SU-DHL-6 (cell line): ENCODE data around the gene ACAP2.

Experiments
- EZH2phosphoT487 ChIP-seq: fragments of 200-600 bp; sonication (generic), shearing (Covaris generic); conservative IDR thresholded peaks from 2 replicates; pipeline ENCODE4 v1.6.1; 2018; ENCODE audit warnings: mild to moderate bottlenecking, antibody characterized with exemption, low read length, moderate library complexity, mixed read lengths
- TF ChIP-seq, protein P1 (sequence below): fragments of 200-600 bp; sonication (generic); IDR thresholded peaks from one replicate; pipeline ENCODE4 v1.5.1; 2017; ENCODE audit warnings: antibody characterized with exemption, mild to moderate bottlenecking, low read length, moderate library complexity; ENCODE audit not compliant: insufficient read depth, poor library complexity, severe bottlenecking

DNA sequence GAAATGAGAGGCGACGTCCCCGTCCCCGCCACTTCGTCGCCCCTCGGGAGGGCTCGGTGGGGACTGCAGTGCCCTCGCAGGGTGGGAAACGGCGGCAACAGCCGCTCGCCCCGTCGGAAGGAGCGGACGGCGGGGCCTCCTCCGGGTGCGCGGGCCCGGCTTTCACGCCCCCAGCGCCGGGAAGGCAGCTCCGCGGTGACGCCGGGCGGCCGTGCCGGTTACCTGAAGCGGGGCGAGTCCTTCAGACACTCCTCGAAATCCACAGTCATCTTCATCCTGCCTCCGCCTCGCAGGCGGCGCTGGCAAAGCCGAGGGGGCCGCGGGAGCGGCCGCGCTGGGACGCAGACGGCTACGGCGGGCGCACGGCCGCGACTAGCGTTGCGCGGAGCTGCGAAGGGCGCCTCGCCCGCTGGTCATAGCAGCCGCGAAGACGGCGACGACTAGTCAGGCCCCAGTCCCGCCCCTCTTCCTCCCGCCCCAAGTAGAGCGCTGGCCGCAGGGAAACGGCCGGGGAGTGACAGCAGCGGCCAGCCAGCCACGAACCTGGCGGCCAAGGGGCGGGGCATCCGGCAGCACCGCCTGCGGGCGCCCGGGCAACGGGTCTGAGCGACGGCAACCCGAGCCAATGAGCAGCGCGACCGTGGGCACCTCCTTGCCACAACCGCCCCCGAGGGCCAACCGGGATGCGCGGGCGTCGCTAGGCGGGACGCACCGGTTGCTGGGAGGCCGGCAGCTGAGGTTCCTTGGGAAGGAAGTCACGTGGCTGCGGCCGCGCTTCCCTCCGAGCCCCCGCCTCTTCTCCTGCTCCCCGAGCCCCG is at the start of gene ACAP2:
- TF ChIP-seq, protein P1, sequence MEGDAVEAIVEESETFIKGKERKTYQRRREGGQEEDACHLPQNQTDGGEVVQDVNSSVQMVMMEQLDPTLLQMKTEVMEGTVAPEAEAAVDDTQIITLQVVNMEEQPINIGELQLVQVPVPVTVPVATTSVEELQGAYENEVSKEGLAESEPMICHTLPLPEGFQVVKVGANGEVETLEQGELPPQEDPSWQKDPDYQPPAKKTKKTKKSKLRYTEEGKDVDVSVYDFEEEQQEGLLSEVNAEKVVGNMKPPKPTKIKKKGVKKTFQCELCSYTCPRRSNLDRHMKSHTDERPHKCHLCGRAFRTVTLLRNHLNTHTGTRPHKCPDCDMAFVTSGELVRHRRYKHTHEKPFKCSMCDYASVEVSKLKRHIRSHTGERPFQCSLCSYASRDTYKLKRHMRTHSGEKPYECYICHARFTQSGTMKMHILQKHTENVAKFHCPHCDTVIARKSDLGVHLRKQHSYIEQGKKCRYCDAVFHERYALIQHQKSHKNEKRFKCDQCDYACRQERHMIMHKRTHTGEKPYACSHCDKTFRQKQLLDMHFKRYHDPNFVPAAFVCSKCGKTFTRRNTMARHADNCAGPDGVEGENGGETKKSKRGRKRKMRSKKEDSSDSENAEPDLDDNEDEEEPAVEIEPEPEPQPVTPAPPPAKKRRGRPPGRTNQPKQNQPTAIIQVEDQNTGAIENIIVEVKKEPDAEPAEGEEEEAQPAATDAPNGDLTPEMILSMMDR = no peak
- no peak for TF ChIP-seq EZH2phosphoT487
